PFSK-1 (cell line): Measurements from ENCODE around the gene F2R.

Experiments
- FOXP2 ChIP-seq: optimal IDR thresholded peaks from 2 replicates; pipeline ENCODE3; 2011; ENCODE audit warnings: borderline replicate concordance, control low read depth, inconsistent platforms; ENCODE audit not compliant: insufficient read depth; ENCODE audit errors: extremely low read length, extremely low read depth
- POLR2AphosphoS5 ChIP-seq: IDR thresholded peaks from 2 replicates; pipeline ENCODE4 v1.6.1; 2012; ENCODE audit warnings: low read depth, mild to moderate bottlenecking, control low read depth, low read length, moderate library complexity
- REST ChIP-seq, 2 experiments: IDR thresholded peaks; 2 replicates each; pipeline versions ENCODE4 v1.6.1 to v1.8.0; 2011 to 2012; ENCODE audit warnings: low read depth in 2 of 2, low read length in 2 of 2, control low read depth in 1 of 2, inconsistent platforms in 1 of 2, mild to moderate bottlenecking in 1 of 2, moderate library complexity in 1 of 2; ENCODE audit not compliant: insufficient read depth in 1 of 2
- SIN3A ChIP-seq: IDR thresholded peaks from 2 replicates; pipeline ENCODE4 v1.6.1; 2012; ENCODE audit warnings: mild to moderate bottlenecking, low read length, moderate library complexity, borderline replicate concordance; ENCODE audit not compliant: insufficient read depth
- TAF1 ChIP-seq: IDR thresholded peaks from 2 replicates; pipeline ENCODE4 v1.6.1; 2012; ENCODE audit warnings: low read length, control low read depth, borderline replicate concordance; ENCODE audit not compliant: insufficient read depth

The F2R gene

GRCh38 chr5:76765249-76765648 is 49.3 kb downstream of the F2R start:
- TF ChIP-seq SIN3A (no peak), FOXP2 (no peak), TAF1 (no peak), REST (IDR thresholded peaks at IDR 0.05; ENCODE audit: insufficient read depth in 1 of 2, low read depth in 2 of 2, low read length in 2 of 2) (no peak), POLR2AphosphoS5 (no peak)

GRCh38 chr5:76766746-76767145 is 50.8 kb downstream of the F2R start:
- TF ChIP-seq FOXP2 = no peak
- TF ChIP-seq TAF1 = no peak
- no peak for TF ChIP-seq POLR2AphosphoS5
- TF ChIP-seq SIN3A = no peak
- TF ChIP-seq REST (IDR thresholded peaks at IDR 0.05; ENCODE audit: insufficient read depth in 1 of 2, low read depth in 2 of 2, low read length in 2 of 2) = no peak

GRCh38 chr5:76771705-76772405 is 55.9 kb downstream of the F2R start:
- no peak for TF ChIP-seq FOXP2
- TF ChIP-seq TAF1 = peak; percentile 32; the same call in 1 of the 2 replicates

- TF ChIP-seq SIN3A (no peak), POLR2AphosphoS5 (no peak), TAF1 (no peak), FOXP2 (no peak), REST (IDR thresholded peaks at IDR 0.05; ENCODE audit: insufficient read depth in 1 of 2, low read depth in 2 of 2, low read length in 2 of 2) (no peak)
Observed at GRCh38 chr5:76775921-76776320, 60.0 kb downstream of the F2R start.

GRCh38 chr5:76776391-76776790 is 60.5 kb downstream of the F2R start:
- TF ChIP-seq FOXP2 = no peak

- TF ChIP-seq REST (IDR thresholded peaks at IDR 0.05; ENCODE audit: insufficient read depth in 1 of 2, low read depth in 2 of 2, low read length in 2 of 2) (no peak), SIN3A (no peak), FOXP2 (no peak), POLR2AphosphoS5 (no peak), TAF1 (no peak)
Observed at GRCh38 chr5:76781775-76782174, 65.8 kb downstream of the F2R start.
